DLD1 (cell line): Measurements from ENCODE around the gene SARS2.
"Not testable (repeated sequence)": the region's sequence is repeated elsewhere in the genome, so short reads cannot be mapped to it uniquely, and the experiment has no call there.

Experiments
- in situ Hi-C: cut with HindIII; loops from 2 replicates; pipeline ENCODE4 v1.10.0; 2017; ENCODE audit warnings: low sequenced_read_pairs

Gene SARS2

GRCh38 chr19:38949580-38950367 is 19.2 kb upstream of the SARS2 start:
- in situ Hi-C loops = no loop called here

- in situ Hi-C loops = no loop called here
Measured at GRCh38 chr19:38946229-38947010, 15.9 kb upstream of the SARS2 start.

DNA sequence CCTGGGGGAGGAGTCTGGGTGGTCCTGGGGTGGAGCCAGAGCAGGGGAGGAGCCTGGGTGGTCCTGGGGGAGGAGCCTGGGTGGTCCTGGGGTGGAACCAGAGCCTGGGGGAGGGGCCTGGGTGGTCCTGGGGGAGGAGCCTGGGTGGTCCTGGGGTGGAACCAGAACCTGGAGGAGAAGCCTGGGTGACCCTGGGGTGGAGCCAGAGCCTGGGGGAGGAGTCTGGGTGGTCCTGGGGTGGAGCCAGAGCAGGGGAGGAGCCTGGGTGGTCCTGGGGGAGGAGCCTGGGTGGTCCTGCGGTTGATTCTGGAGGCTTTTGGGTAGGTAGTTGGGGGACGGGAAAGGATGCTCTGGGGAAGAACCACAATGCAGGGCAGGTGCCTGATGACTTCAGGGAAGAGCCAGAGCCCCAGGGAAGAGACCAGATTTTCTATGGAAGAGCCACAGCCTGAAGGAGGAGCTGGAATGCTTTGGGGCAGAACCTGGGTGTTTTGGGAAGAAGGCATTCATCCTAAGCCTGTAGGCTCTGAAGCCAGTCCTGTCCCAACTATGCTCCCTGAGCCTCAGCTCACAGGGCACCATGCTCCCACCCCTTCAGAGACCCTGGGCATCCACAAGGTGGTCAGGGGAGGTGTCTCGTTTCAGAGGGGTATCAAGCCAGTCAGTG is 15.1 kb upstream of the SARS2 start:
- in situ Hi-C loops = no loop called here

GRCh38 chr19:38944981-38945506 is 14.5 kb upstream of the SARS2 start:
- in situ Hi-C loops = no loop called here

DNA sequence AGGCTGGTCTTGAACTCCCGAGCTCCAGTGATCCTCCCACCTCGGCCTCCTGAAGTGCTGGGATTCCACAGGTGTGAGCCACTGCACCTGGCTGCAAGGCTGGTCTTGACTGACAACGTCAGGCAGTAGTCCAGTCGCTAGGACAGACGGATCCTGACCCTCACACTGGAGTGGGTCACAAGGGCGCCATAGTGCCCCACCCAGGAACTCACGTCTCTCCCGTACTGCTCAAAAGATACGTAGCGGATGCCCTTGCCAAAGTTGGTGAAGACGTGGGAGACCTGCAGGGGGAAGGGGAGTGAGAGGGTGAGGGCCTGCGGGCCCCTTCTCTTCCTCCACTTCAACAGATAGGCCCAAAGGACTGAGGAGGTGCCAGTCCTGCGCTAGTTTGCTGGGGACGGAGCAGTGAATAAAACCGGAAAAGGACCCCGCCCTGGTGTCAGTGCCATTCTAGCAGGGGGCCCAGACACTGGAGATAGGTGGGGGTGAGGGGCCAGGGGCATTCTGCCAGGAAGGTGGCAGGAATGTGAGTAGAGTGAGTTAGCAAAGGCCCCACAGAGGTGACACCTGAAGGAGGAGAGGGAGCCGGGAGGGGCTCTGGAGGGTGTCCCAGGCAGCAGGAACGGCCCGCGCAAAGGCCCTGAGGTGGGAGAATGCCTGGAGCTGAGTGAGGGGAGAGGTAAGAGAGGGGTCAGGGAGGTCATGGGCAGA is 12.1 kb upstream of the SARS2 start:
- in situ Hi-C loops = no loop called here

DNA sequence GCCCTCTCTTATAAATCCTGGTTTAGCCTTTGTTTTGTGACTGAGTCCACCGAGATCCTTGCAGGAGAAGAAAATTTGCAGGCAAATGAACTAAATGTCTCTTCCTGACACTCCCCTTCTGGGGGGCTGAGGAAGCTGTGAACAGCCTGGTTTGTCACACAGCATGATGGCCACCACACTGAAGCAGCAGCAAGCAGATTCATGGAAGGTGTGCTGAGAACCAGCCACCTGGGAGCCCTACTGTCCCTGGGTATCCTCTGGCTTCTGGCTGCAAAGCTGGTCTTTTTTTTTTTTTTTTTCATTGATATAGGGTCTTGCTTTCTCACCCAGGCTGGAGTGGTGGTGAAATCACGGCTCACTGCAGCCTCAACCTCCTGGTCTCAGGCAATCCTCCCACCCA is 11.4 kb upstream of the SARS2 start:
- in situ Hi-C loops = no loop called here

- in situ Hi-C loops = not testable (repeated sequence)
Measured at GRCh38 chr19:38941466-38941865, 10.9 kb upstream of the SARS2 start.

GRCh38 chr19:38939957-38940356 is 9.4 kb upstream of the SARS2 start:
- in situ Hi-C loops = no loop called here

DNA sequence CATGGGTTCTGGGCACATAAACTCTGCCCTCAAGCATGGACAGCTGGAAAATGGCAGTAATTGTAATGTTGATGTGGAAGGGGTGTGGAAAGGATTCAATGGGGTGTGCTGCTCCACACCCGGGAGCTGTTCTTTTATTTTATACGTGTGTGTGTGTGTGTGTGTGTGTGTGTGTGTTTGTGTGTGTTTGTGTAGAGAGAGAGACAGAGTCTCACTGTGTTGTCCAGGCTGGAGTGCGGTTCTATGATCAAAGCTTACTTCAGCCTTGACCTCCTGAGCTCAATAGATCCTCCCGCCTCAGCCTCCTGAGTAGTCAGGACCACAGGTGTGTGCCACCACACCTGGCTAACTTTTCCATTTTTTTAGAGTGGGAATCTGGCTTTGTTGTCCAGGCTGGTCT is 3.0 kb upstream of the SARS2 start:
- in situ Hi-C loops = no loop called here

DNA sequence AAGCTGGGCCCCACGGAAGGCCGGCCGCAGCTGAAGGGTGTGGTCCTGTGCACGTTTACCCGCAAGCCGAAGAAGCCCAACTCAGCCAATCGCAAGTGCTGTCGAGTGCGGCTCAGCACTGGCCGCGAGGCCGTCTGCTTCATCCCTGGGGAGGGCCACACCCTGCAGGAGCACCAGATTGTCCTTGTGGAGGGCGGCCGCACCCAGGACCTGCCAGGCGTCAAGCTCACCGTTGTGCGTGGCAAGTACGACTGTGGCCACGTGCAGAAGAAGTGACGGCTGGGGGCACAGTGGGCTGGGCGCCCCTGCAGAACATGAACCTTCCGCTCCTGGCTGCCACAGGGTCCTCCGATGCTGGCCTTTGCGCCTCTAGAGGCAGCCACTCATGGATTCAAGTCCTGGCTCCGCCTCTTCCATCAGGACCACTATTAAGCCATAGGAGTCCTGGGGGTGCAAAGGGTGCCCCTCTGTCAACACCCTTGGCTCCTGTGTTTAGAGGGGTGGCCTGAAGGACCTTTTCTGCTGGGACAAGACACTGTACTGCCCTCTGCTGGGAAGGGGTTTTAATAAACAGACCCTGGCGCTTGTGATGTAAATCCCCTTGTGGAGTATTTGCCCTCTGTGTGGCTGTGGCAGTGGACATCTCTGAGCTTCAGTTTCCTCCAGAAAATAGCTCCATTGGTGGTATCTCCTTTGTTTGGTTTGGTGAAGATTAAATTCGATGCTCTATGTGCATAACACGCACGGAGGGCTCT is 2.0 kb upstream of the SARS2 start:
- in situ Hi-C loops = no loop called here

DNA sequence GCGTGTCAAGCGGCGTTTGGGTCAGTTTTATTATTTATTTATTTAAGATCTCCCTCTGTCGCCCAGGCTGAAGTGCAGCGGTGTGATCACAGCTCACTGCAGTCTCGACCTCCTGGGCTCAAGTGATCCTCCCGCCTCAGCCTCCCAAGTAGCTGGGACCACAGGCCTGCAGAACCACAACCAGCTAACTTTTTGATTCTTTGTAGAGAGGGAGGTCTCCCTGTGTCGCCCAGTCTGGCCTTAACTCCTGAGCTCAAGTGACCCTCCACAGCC is 894 bp upstream of the SARS2 start:
- in situ Hi-C loops = no loop called here

DNA sequence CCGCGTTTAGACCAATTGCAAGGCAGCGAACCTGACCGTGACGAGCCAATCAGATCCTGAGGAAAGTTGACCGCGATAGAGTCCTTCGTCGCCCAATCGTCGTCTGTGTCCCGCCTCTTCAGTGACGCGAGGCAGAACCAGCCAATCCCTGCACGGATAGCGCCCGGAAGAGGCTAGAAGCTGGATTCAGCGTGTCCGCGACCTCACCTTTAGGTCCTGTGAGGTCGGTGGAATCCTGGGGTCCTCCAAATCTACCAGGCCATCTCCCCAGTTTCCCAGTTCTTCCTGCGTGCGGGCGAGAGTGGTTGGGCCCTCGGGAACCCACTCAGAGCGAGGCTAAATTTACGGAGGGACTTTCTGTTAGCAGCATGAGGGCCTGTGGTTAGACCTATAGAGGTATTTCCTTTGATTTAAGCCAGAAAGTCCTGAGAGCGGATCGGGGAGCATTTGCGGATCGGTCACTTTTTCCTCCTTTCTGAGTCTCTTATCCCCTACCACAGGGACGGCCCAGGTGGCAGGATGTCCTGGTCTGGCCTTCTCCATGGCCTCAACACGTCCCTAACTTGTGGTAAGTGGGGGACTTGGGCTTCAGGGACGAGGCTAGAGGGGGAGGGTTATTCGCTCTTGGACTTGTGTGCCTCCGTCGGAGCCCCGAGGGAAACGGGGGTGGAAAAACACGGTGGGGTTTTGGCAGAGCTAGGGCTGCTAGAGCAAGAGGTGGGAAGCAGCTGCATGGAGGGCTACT is 385 bp upstream of the SARS2 start, which contains the start of gene MRPS12:
Gene MRPS12 (plus strand): TSS at position 169 of the 745 bp plus-strand sequence. CDS start 351 bp downstream, at position 520.
- in situ Hi-C loops = no loop called here

GRCh38 chr19:38928391-38929001 is 2.1 kb downstream of the SARS2 start:
- in situ Hi-C loops = no loop called here

- in situ Hi-C loops = no loop called here
Measured at GRCh38 chr19:38924388-38924787, 6.2 kb downstream of the SARS2 start.

DNA sequence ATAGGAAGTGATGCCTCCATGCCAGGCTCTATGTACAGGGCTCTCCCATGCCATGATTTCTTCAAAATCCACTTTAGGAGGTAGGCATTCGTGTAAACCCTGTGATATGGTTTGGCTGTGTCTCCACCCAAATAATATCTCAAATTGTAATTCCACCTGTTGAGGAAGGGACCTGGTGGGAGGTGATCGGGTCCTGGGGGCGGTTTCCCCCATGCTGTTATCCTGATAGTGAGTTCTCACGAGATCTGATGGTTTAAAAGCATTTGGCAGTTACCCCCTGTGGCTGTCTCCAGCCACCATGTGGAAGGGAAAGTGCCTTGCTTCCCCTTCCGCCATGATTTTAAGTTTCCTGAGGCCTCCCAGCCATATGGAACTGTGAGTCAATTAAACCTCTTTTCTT is 8.1 kb downstream of the SARS2 start:
- in situ Hi-C loops = no loop called here

DNA sequence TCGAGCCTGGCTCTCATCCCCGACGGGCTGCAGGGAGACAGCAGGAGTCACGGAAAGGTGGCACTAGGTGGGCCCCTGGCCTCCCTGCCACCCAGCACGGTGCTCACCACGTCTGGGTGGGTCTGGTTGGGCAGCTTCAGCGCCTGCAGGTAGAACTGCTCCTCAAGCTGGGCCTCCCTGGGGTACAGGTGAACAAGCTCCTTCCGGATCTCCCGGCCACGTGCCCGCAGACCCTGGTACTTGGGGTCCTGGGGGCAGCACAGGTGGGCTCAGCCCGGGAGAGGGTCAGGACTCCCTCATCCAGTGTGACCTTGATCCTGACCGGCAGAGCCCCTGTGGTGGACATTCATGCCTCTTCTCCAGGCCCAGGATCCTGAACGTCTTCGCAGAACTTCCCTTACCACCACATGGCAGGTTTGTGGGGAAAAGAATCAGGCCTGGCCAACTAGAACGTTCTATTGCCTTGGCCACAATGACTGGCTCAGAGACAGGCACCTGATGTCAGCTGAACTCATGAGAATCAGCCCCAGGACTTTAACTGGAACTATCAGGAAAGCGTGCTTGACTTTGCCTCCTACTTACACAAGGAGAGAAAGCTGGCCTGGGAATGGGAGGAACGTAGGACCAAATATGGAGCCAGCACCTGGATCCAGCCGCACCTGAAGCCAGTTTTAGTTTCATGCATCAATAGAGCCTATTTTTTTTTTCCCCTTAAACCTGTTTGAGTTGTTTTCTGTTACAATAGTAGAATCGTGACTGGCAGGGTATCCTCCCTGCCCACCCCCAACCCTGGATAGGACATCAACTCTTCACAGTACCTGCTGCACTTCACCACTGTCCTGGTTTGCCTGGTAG is 8.9 kb downstream of the SARS2 start:
- in situ Hi-C loops = no loop called here

DNA sequence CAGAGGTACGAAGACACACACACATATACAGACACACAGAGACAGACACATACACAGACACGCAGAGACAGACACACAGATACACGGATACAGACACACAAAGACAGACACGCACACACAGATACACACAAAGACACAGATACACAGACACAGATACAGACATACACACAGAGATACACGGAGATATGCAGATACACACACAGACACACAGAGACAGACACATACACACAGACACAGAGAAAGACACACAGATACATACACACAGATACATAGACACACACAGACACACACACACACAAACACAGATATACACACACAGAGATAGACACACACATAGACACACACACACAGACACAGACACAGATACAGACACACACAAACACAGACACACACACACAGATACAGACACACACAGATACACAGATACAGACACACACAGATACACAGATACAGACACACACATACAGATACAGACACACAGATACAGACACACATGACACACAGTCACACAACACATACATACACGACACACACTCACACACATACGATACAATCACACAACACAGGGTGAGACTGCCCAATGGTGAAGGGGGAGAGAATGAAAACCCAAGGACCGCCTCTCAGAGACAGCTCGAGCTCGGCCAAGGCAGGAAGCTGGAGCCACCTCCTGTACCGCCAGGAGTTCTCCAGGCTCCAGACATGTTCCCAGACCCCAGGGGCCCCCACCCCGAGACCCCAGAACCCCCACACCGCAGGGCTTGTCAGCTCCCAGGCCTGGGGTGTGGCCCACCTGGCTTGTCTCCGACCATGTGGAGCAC is 9.8 kb downstream of the SARS2 start:
- in situ Hi-C loops = no loop called here
